ENCODE measurements around the gene MEGF10. TPM values are rescaled to one million over a fixed set of nuclear protein-coding genes. Genes with fewer than 3 reads are reported as not detected.

The MEGF10 gene
- total and polyA plus RNA-seq, 8 donors, result 0.02 to 0.59 (median 0.06) TPM; not detected in 1

DNA sequence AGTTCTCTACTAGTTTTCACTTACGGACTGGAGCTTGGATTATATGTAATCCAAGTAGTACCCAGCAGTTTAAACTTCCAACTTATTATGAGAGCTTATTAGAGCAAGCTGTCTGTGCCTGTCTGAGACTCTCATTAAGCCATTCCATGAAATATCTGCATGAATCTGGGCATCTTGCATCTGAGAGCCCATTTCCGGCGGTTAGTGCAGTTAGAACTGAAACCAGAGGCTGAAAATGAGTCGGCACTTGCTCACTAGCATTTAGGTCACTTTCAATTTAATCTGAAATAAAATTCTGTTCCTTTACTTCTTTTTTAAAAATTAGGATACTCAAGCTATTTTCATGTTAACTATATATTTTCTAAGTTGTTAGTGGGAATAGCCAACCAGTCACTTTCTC lies 102.2 kb downstream of the MEGF10 start:
- no peak for DNase-seq
- TF ChIP-seq, protein P1, sequence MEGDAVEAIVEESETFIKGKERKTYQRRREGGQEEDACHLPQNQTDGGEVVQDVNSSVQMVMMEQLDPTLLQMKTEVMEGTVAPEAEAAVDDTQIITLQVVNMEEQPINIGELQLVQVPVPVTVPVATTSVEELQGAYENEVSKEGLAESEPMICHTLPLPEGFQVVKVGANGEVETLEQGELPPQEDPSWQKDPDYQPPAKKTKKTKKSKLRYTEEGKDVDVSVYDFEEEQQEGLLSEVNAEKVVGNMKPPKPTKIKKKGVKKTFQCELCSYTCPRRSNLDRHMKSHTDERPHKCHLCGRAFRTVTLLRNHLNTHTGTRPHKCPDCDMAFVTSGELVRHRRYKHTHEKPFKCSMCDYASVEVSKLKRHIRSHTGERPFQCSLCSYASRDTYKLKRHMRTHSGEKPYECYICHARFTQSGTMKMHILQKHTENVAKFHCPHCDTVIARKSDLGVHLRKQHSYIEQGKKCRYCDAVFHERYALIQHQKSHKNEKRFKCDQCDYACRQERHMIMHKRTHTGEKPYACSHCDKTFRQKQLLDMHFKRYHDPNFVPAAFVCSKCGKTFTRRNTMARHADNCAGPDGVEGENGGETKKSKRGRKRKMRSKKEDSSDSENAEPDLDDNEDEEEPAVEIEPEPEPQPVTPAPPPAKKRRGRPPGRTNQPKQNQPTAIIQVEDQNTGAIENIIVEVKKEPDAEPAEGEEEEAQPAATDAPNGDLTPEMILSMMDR (IDR thresholded peaks at IDR 0.05), result no peak
- WGBS, 2 donors, result 81 to 88% methylated on average over 4 of the region's 4 CpGs
- no peaks in the 10 kb centered on the region for H3K4me1 ChIP-seq
- no peak overlapping the region for H3K27ac ChIP-seq
- FAIRE-seq, result no peak
- no peaks in the 10 kb centered on the region for H3K27me3 ChIP-seq
- H3K4me3 ChIP-seq, result no peak overlapping the region
- H3K36me3 ChIP-seq, result no peaks in the 10 kb centered on the region
- no peak for ATAC-seq
- H3K9me3 ChIP-seq, result no peaks in the 10 kb centered on the region
- intact Hi-C loops (cut with DNase I), result no loop called here

DNA sequence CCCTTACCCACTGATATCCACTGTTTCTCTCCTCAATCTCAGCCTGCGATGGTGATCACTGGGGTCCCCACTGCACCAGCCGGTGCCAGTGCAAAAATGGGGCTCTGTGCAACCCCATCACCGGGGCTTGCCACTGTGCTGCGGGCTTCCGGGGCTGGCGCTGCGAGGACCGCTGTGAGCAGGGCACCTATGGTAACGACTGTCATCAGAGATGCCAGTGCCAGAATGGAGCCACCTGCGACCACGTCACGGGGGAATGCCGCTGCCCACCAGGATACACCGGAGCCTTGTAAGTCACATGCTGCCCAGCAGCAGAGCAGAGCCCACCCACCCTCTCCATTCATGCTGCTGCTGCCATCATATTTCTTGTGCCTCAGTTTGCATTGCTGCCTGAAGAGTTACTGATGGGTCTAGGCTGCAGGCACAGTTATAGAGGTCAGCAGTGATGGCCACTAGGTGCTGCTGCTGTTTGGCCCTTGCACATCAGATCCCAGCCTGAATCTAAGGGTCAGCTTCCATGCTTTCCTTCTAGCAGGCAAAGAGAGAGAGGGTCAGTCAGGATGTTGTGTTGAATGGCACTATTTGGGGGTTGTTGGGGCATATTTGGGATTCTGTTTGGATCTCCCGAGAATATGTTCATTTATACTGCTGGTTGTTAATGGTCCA lies 106.0 kb downstream of the MEGF10 start:
- peak in 1 of 6 donors; percentile 37 for DNase-seq
- no peaks in the 10 kb centered on the region for H3K27me3 ChIP-seq
- no peak overlapping the region for H3K4me3 ChIP-seq
- TF ChIP-seq, protein P1 (IDR thresholded peaks at IDR 0.05), result no peak
- H3K27ac ChIP-seq, result no peak overlapping the region
- 87 to 88% methylated on average over 15 of the region's 15 CpGs for WGBS, 2 donors
- H3K9me3 ChIP-seq, result no peaks in the 10 kb centered on the region
- no peaks in the 10 kb centered on the region for H3K36me3 ChIP-seq
- intact Hi-C loops (cut with DNase I), result no loop called here
- FAIRE-seq, result no peak
- H3K4me1 ChIP-seq, result no peaks in the 10 kb centered on the region
- no peak for ATAC-seq

DNA sequence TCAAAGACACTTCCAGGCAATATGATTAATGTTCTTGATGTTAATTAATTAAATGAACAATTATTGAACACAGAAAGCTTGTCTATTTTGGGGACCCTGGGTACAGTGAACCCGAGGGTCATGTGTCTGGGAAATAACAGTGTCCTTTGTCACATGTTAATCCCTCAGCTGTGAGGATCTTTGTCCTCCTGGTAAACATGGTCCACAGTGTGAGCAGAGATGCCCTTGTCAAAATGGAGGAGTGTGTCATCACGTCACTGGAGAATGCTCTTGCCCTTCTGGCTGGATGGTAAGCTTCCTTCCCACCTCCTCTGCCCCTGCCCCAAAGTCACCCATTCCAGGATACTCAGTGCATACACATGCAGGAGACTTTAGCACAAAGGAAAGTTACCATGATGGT lies 107.9 kb downstream of the MEGF10 start:
- 45 to 56% methylated on average over 2 of the region's 2 CpGs for WGBS, 2 donors
- no peak overlapping the region for H3K27ac ChIP-seq
- no peak for FAIRE-seq
- no peak for DNase-seq
- intact Hi-C loops (cut with DNase I), result no loop called here
- no peaks in the 10 kb centered on the region for H3K36me3 ChIP-seq
- H3K9me3 ChIP-seq, result no peaks in the 10 kb centered on the region
- H3K4me3 ChIP-seq, result no peak overlapping the region
- H3K4me1 ChIP-seq, result no peaks in the 10 kb centered on the region
- no peaks in the 10 kb centered on the region for H3K27me3 ChIP-seq
- no peak for ATAC-seq
- TF ChIP-seq, protein P1 (IDR thresholded peaks at IDR 0.05), result no peak

DNA sequence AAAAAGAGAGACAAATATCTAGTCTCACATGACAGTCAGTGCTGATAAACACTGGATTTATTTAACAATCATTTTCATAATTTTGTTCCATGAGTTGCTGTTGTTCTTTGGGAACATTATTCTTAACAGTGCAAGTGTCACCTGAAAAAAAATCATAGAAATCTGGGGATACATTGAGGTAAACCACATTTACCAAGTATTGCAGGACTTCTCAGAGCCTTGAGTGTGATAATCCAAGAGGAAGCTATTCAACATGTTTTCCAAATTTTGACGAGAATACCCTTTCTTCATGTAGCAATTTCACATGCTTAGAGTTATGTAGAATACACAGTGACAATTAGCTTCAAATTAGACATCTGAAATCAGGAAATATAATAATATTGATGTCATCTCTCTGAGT lies 108.5 kb downstream of the MEGF10 start:
- 58 to 74% methylated on average over 1 of the region's 1 CpG for WGBS, 2 donors
- ATAC-seq, result no peak
- no peaks in the 10 kb centered on the region for H3K9me3 ChIP-seq
- intact Hi-C loops (cut with DNase I), result no loop called here
- no peak for DNase-seq
- no peak overlapping the region for H3K27ac ChIP-seq
- no peaks in the 10 kb centered on the region for H3K4me1 ChIP-seq
- FAIRE-seq, result no peak
- TF ChIP-seq, protein P1 (IDR thresholded peaks at IDR 0.05), result no peak
- no peaks in the 10 kb centered on the region for H3K27me3 ChIP-seq
- no peaks in the 10 kb centered on the region for H3K36me3 ChIP-seq
- H3K4me3 ChIP-seq, result no peak overlapping the region

DNA sequence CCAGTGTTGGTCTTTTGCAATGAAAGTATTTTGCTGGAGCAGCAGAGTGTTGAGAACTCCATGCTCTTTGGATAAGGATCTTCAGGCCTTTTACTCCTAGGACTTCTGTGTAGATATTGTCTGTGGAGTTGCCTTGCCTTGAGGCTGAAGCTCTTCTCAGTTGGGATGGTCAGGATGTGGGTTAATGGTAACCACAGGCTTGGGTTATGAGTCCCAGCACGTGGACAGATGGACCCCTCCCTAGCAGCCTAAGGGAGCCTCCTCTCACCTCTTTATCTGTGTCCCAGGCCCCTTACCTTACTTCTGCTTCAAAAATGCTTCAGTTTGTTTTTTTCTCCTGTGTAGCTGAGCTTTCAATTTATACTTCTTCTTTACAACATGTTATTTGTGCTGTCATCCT lies 109.9 kb downstream of the MEGF10 start:
- FAIRE-seq (no peak), DNase-seq (no peak), ATAC-seq (no peak)
- Histone ChIP-seq H3K4me3 (no peak overlapping the region), H3K27me3 (no peaks in the 10 kb centered on the region), H3K4me1 (no peaks in the 10 kb centered on the region), H3K36me3 (no peaks in the 10 kb centered on the region), H3K27ac (no peak overlapping the region), H3K9me3 (no peaks in the 10 kb centered on the region)
- 45 to 58% methylated on average over 1 of the region's 1 CpG for WGBS, 2 donors
- TF ChIP-seq, protein P1 (IDR thresholded peaks at IDR 0.05), result no peak
- intact Hi-C loops (cut with DNase I), result no loop called here

All from pancreas (tissue), 10 donors.